GM10266 (cell line): ENCODE results near the gene PSEN1.

Source experiments
- DNase-seq: peaks from one replicate; pipeline ENCODE4 v3.0.0; 2012; ENCODE audit errors: extremely low spot score
- TF ChIP-seq, protein P1 (sequence below): IDR thresholded peaks from 2 replicates; pipeline ENCODE4 v1.5.1; 2012; ENCODE audit warnings: mild to moderate bottlenecking, low read depth; ENCODE audit not compliant: control insufficient read depth, insufficient read depth; ENCODE audit errors: missing control alignments

The PSEN1 gene

DNA sequence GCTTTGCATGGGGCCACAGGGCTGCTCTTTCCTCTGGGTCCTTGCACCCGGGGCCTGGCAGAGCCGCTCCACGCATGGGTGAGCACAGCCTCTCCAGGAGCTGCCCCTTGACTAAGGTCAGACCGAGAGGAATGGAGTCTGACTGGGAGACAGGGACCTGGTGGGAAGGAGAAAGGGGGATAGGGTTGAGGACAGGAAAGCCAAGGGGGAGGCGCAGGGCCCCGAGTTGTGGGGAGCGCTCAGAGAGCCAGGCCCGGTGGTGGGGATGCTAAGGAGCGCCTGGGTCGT, 117.0 kb downstream of the PSEN1 start:
- no peak for DNase-seq
- TF ChIP-seq, protein P1, sequence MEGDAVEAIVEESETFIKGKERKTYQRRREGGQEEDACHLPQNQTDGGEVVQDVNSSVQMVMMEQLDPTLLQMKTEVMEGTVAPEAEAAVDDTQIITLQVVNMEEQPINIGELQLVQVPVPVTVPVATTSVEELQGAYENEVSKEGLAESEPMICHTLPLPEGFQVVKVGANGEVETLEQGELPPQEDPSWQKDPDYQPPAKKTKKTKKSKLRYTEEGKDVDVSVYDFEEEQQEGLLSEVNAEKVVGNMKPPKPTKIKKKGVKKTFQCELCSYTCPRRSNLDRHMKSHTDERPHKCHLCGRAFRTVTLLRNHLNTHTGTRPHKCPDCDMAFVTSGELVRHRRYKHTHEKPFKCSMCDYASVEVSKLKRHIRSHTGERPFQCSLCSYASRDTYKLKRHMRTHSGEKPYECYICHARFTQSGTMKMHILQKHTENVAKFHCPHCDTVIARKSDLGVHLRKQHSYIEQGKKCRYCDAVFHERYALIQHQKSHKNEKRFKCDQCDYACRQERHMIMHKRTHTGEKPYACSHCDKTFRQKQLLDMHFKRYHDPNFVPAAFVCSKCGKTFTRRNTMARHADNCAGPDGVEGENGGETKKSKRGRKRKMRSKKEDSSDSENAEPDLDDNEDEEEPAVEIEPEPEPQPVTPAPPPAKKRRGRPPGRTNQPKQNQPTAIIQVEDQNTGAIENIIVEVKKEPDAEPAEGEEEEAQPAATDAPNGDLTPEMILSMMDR = no peak

DNA sequence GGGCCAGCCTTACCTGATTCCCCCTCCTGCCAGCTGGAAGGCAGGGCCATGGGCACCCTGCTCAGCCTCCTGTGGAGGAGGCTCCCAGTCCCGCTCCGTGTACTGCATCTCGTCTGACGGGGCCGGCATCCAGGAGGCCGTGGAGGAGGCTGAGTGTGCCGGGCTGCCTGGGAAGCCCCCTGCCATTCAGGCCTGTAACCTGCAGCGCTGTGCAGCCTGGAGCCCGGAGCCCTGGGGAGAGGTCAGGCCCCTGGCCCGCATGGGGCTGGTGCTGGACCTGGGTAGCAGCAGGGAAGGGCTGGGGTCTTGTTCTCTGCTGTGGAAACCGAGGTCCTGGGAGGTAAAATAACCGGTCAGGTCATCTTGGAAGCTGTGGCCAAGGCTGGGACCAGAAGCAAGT, 117.4 kb downstream of the PSEN1 start:
- TF ChIP-seq, protein P1 = no peak
- no peak for DNase-seq

DNA sequence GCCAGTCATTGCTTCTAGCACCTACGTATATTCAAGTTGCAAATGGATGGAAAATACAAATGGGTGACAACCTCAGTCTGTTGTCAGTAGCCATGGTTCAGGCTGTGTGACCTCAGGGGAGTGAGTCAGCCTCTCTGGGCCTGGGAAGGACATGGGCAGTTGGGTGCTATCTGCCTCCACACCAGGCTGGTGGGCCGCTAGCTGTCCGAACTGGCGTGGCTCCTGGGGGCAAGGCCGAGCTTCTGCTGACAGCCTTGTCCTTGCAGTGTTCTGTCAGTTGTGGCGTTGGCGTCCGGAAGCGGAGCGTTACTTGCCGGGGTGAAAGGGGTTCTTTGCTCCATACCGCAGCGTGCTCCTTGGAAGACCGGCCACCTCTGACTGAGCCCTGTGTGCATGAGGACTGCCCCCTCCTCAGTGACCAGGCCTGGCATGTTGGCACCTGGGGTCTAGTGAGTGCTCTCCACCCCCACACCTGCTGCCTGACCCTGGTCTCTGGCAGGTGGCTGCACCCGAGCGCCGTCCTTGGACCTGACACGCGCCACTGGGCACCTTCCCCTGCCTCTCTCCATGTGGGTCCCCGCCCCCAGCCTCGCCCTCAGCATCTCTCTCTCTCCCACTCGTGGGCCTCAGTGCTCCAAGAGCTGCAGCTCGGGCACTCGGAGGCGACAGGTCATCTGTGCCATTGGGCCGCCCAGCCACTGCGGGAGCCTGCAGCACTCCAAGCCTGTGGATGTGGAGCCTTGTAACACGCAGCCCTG, 118.1 kb downstream of the PSEN1 start:
- DNase-seq = no peak
- TF ChIP-seq, protein P1 = no peak

DNA sequence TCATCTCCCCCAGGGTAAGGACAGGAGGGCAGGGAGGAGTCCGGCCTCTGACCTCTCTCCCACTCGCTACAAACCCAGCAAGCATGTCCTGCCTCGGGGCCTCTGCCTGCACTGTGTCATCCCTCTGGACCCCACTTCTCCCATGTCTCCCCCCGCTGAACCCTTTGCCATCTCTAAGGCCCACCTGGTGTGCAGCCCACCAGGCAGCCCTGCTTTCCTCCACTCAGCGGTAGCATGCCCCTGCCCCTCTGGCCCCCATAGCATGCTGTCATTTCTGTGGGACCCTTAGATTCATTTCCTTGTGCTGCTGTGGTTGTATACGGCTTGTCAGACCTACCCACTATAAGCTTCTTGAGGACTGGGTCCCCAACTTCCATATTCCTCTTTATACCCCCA, 118.7 kb downstream of the PSEN1 start:
- TF ChIP-seq, protein P1 = no peak

DNA sequence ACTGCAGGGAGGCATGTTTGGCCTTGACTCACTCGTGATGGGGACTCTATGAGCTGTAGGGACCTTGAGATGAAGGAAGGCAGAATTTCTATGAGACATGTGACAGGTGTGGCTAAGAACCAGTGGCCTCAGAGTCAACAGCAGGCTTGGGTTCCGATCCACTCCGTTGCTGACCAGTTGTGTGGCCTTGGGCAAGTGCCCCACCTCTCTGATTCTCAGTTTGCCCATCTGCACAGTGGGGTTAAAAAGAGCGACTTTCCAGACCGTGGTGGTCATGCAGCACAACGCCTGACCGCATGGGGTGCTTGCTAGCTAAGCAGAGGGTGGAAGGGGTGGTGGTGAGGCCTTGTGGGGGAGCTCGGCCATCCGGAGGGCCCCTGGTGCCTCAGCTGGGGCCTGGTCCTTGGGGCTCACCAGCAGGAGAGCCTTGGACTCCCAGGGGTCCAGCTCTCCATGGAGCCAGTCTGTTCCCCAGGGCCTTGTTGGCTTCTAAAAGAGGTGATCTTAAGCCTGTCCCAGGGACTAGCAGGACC, 119.5 kb downstream of the PSEN1 start:
- TF ChIP-seq, protein P1 = no peak
- DNase-seq = no peak

More for the DNA sequence above, 118.7 kb downstream of the PSEN1 start:
- DNase-seq = no peak

DNA sequence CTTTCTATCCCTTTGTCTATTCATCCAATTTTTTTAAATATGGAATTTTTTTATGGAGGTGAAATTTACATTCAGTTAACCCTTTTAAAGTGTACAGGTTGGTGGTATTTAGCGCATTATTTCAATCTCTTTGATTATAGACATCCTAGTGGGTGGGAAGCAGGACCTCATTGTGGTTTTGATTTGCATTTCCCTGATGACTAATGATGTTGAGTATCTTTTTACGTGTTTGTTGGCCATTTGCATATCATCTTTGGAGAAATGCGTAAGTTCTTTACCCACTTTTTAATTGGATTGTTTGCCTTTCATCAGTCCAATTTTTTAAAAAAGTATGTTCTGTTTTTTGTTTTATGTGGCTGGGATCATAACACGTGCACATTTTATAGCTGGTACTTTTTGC, 121.8 kb downstream of the PSEN1 start:
- DNase-seq = no peak
- TF ChIP-seq, protein P1 = no peak

DNA sequence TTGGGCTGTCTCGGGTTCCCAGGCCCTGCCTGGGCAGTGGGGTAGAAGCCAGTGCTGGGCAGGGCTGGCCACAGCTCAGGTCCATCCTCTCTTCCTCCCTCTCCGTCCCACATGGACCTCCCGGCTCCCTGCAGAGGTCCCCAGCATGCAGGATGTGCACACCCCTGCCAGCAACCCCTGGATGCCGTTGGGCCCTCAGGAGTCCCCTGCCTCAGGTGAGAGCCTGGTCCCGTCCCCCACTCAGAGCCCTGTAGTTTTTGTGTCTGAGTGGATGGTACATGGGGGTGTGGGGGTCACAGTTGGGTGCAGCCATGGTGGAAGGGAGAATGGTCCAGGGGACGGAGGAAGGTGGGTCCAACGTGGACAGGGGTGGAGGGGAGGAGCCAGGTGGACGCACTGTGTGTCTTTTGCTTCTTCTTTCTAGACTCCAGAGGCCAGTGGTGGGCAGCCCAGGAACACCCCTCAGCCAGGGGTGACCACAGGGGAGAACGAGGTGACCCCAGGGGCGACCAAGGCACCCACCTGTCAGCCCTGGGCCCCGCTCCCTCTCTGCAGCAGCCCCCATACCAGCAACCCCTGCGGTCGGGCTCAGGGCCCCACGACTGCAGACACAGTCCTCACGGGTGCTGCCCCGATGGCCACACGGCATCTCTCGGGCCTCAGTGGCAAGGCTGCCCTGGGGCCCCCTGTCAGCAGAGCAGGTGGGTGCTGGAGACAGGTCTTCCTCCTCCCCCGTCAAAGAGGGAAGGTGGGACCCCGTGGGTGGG, 122.7 kb downstream of the PSEN1 start:
- DNase-seq = no peak
- TF ChIP-seq, protein P1 = no peak
